HEK293T (cell line): ENCODE results near the gene SPANXB1.

ENCODE experiments used
- BHLHE40 ChIP-seq: fragments of 450-650 bp; IDR thresholded peaks from 2 replicates; pipeline ENCODE4 v1.6.1; 2016; ENCODE audit warnings: mild to moderate bottlenecking, moderate library complexity, borderline replicate concordance
- CTBP1 ChIP-seq: fragments of 450-650 bp; IDR thresholded peaks from 2 replicates; pipeline ENCODE4 v1.6.1; 2016; ENCODE audit warnings: borderline replicate concordance
- ELF4 ChIP-seq: fragments of 450-650 bp; IDR thresholded peaks from 2 replicates; pipeline ENCODE4 v1.6.1; 2017; ENCODE audit warnings: antibody characterized with exemption
- FOXA1 ChIP-seq: fragments of 450-650 bp; IDR thresholded peaks from 2 replicates; pipeline ENCODE4 v1.6.1; 2016; ENCODE audit warnings: mild to moderate bottlenecking
- FOXK2 ChIP-seq: fragments of 450-650 bp; IDR thresholded peaks from 2 replicates; pipeline ENCODE4 v1.6.1; 2016; ENCODE audit warnings: mild to moderate bottlenecking
- FOXM1 ChIP-seq: fragments of 450-650 bp; IDR thresholded peaks from 2 replicates; pipeline ENCODE4 v1.6.1; 2017; ENCODE audit warnings: mild to moderate bottlenecking, borderline replicate concordance
- HDGF ChIP-seq: fragments of 450-650 bp; IDR thresholded peaks from 2 replicates; pipeline ENCODE4 v1.6.1; 2017; ENCODE audit warnings: antibody characterized with exemption, borderline replicate concordance
- SP1 ChIP-seq: fragments of 450-650 bp; IDR thresholded peaks from 2 replicates; pipeline ENCODE4 v1.6.1; 2017
- SUZ12 ChIP-seq: fragments of 450-650 bp; IDR thresholded peaks from 2 replicates; pipeline ENCODE4 v1.6.1; 2016; ENCODE audit warnings: mild to moderate bottlenecking

- TF ChIP-seq SUZ12 (no peak), FOXM1 (no peak), FOXK2 (no peak), SP1 (no peak), FOXA1 (no peak), ELF4 (no peak), CTBP1 (no peak), HDGF (no peak), BHLHE40 (no peak)
Measured at GRCh38 chrX:140980271-140980670, 22.1 kb upstream of the SPANXB1 start.
